HG03045 (cell line): ENCODE data around the gene ECEL1.

ENCODE experiments used
- ATAC-seq: cut with Tn5 transposase; IDR thresholded peaks from one replicate; pipeline ENCODE4 v1.9.1; 2021; ENCODE audit warnings: mild to moderate bottlenecking, moderate library complexity; ENCODE audit not compliant: unreplicated experiment

Gene ECEL1

DNA sequence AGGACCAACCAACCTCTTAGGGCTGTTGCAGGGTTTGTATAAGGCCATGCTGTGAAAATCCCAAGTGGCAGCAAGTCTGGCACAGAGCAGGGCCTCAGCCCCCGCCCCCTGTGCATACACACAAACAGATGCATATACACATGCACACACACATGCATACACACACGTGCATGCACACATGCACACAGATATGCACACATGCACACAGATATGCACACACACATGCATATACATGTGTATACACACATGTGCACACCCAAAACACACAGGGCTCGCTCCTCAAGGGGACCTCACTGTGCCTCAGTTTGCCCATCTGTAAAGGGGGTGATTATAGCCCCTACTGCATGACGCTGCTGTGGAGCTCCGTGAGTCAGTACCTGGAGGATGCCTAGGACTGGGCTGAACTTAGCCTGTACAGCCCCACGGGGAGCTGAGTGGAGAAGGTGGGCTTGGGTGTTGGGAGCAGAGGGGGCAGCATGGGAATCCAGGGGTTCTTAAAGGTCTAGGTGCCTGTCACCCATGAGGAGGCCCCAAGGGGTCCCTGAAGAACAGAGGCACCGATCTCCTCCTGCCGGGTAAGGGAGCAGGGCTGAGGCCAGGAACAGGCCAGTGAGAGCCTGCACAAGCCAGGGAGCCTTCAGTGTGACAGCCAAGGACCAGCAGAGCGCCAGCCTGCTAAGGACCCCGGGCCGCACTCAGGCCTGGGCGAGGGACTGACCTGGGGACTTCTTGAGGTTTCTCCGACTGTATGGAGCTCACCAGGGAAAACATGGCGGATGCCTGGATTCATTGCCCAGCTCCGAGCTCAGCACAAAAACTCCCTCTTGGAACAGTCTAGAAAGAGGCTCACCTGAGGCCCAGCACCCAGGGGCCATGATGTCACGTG, 55.7 kb downstream of the ECEL1 start:
- no peak for ATAC-seq
